NB4 (cell line): ENCODE measurements around the gene MOCOS.

Source experiments
- CTCF ChIP-seq: IDR thresholded peaks from one replicate; pipeline ENCODE4 v1.5.1; 2012; ENCODE audit warnings: low read depth, low read length
- MAX ChIP-seq: IDR thresholded peaks from 2 replicates; pipeline ENCODE4 v1.6.1; 2011; ENCODE audit warnings: low read depth, low read length

- no peak for TF ChIP-seq CTCF
- no peak for TF ChIP-seq MAX
Measured at GRCh38 chr18:36283448-36283847, 96.2 kb downstream of the MOCOS start.
